ENCODE data around the gene TMOD4.

GRCh38 chr1:151142411-151143056, 33.2 kb downstream of the TMOD4 start:
- TF ChIP-seq FOXK2 (IDR thresholded peaks at IDR 0.05) = no peak
- no peak for TF ChIP-seq NFRKB (IDR thresholded peaks at IDR 0.05)
- no peak for TF ChIP-seq ELF4 (IDR thresholded peaks at IDR 0.05)
- no peak for TF ChIP-seq SP1 (IDR thresholded peaks at IDR 0.05)
- no peak for TF ChIP-seq ARNT (IDR thresholded peaks at IDR 0.05)
- no peak for TF ChIP-seq ZNF384 (IDR thresholded peaks at IDR 0.05)
- TF ChIP-seq, protein P1, sequence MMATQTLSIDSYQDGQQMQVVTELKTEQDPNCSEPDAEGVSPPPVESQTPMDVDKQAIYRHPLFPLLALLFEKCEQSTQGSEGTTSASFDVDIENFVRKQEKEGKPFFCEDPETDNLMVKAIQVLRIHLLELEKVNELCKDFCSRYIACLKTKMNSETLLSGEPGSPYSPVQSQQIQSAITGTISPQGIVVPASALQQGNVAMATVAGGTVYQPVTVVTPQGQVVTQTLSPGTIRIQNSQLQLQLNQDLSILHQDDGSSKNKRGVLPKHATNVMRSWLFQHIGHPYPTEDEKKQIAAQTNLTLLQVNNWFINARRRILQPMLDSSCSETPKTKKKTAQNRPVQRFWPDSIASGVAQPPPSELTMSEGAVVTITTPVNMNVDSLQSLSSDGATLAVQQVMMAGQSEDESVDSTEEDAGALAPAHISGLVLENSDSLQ (IDR thresholded peaks at IDR 0.05) = no peak
- no peak for TF ChIP-seq FOXM1 (IDR thresholded peaks at IDR 0.05; ENCODE audit: borderline replicate concordance)
- TF ChIP-seq BHLHE40 (IDR thresholded peaks at IDR 0.05; ENCODE audit: borderline replicate concordance) = no peak
- TF ChIP-seq SUZ12 (IDR thresholded peaks at IDR 0.05) = no peak
- no peak for TF ChIP-seq LEF1 (IDR thresholded peaks at IDR 0.05; ENCODE audit: borderline replicate concordance)
- no peak for TF ChIP-seq TARDBP (IDR thresholded peaks at IDR 0.05)
- TF ChIP-seq FOXA1 (IDR thresholded peaks at IDR 0.05) = no peak
